H9 (cell line): ENCODE results near the gene ARG1. TPM values are rescaled to one million over a fixed set of nuclear protein-coding genes. Genes with fewer than 3 reads are reported as not detected.
"Not testable (repeated sequence)": the region's sequence is repeated elsewhere in the genome, so short reads cannot be mapped to it uniquely, and the experiment has no call there.

Experiments
- DNase-seq: peaks from one replicate; pipeline ENCODE4 v3.0.0-alpha.2; 2017
- H2AFZ ChIP-seq: one replicate; pipeline ENCODE4 v1.6.1; 2013; ENCODE audit warnings: mild to moderate bottlenecking, low read length, control low read depth, moderate library complexity
- H2AK5ac ChIP-seq: 2 replicates; pipeline ENCODE4 v1.6.1; 2013; ENCODE audit warnings: low read length, control low read depth, mixed read lengths; ENCODE audit not compliant: insufficient read length
- H2BK120ac ChIP-seq: one replicate; pipeline ENCODE4 v1.6.1; 2013; ENCODE audit warnings: low read depth, mild to moderate bottlenecking, low read length, control low read depth, inconsistent platforms; ENCODE audit not compliant: poor library complexity, severe bottlenecking
- H2BK12ac ChIP-seq: 2 replicates; pipeline ENCODE4 v1.6.1; 2013; ENCODE audit warnings: low read length, control low read depth, mixed read lengths, low read depth; ENCODE audit not compliant: insufficient read length
- H2BK15ac ChIP-seq: 2 replicates; pipeline ENCODE4 v1.6.1; 2013; ENCODE audit warnings: low read depth, low read length, control low read depth
- H2BK20ac ChIP-seq: one replicate; pipeline ENCODE4 v1.6.1; 2013; ENCODE audit warnings: low read depth, mild to moderate bottlenecking, low read length, control low read depth, inconsistent platforms; ENCODE audit not compliant: poor library complexity, severe bottlenecking
- H2BK5ac ChIP-seq: 2 replicates; pipeline ENCODE4 v1.6.1; 2013; ENCODE audit warnings: low read length, control low read depth, mixed read lengths; ENCODE audit not compliant: insufficient read length
- H3K14ac ChIP-seq: 2 replicates; pipeline ENCODE4 v1.6.1; 2013; ENCODE audit warnings: low read length, control low read depth; ENCODE audit not compliant: insufficient read depth
- H3K18ac ChIP-seq: 2 replicates; pipeline ENCODE4 v1.6.1; 2013; ENCODE audit warnings: low read depth, mild to moderate bottlenecking, mixed read lengths, low read length, control low read depth; ENCODE audit not compliant: insufficient read length
- H3K23ac ChIP-seq: 2 replicates; pipeline ENCODE4 v1.6.1; 2013; ENCODE audit warnings: low read length, control low read depth, mixed read lengths, low read depth; ENCODE audit not compliant: insufficient read length
- H3K23me2 ChIP-seq: 2 replicates; pipeline ENCODE4 v1.6.1; 2013; ENCODE audit warnings: low read depth, mild to moderate bottlenecking, mixed read lengths, low read length, control low read depth; ENCODE audit not compliant: insufficient read length, poor library complexity, severe bottlenecking
- H3K27ac ChIP-seq: 2 replicates; pipeline ENCODE4 v1.5.1; 2013; ENCODE audit warnings: low read length, control low read depth, mixed read lengths, low read depth; ENCODE audit not compliant: insufficient read length
- H3K27me3 ChIP-seq: 2 replicates; pipeline ENCODE4 v1.6.1; 2013; ENCODE audit warnings: low read length, control low read depth, inconsistent platforms; ENCODE audit not compliant: insufficient read depth
- H3K4ac ChIP-seq: 2 replicates; pipeline ENCODE4 v1.6.1; 2013; ENCODE audit warnings: low read depth, mild to moderate bottlenecking, control low read depth, inconsistent platforms, low read length, moderate library complexity
- H3K4me1 ChIP-seq: 2 replicates; pipeline ENCODE4 v1.6.1; 2013; ENCODE audit warnings: low read length, control low read depth, inconsistent platforms; ENCODE audit not compliant: insufficient read depth
- H3K4me2 ChIP-seq: 2 replicates; pipeline ENCODE4 v1.6.1; 2013; ENCODE audit warnings: low read length, control low read depth, mixed read lengths; ENCODE audit not compliant: insufficient read length, insufficient read depth
- H3K56ac ChIP-seq: 2 replicates; pipeline ENCODE4 v1.6.1; 2013; ENCODE audit warnings: low read depth, mild to moderate bottlenecking, mixed read lengths, low read length, control low read depth; ENCODE audit not compliant: insufficient read length
- H3K79me1 ChIP-seq: 2 replicates; pipeline ENCODE4 v1.6.1; 2013; ENCODE audit warnings: low read depth, mild to moderate bottlenecking, moderate library complexity, low read length, control low read depth, inconsistent platforms; ENCODE audit not compliant: insufficient read depth, poor library complexity, severe bottlenecking
- H3K79me2 ChIP-seq: 2 replicates; pipeline ENCODE4 v1.6.1; 2013; ENCODE audit warnings: low read length, control low read depth, inconsistent platforms; ENCODE audit not compliant: insufficient read depth
- H3K9ac ChIP-seq: 2 replicates; pipeline ENCODE4 v1.6.1; 2013; ENCODE audit warnings: low read length, control low read depth, mixed read lengths; ENCODE audit not compliant: insufficient read length; ENCODE audit errors: extremely low read depth
- H3K9me3 ChIP-seq: one replicate; pipeline ENCODE4 v1.6.1; 2013; ENCODE audit warnings: low read depth, low read length, inconsistent platforms; ENCODE audit not compliant: control insufficient read depth
- H3T11ph ChIP-seq: one replicate; pipeline ENCODE4 v1.6.1; 2013; ENCODE audit warnings: mild to moderate bottlenecking, low read length, control low read depth, inconsistent platforms
- H4K20me1 ChIP-seq: one replicate; pipeline ENCODE4 v1.6.1; 2013; ENCODE audit not compliant: control insufficient read depth, insufficient read length, insufficient read depth
- H4K5ac ChIP-seq: 2 replicates; pipeline ENCODE4 v1.6.1; 2013; ENCODE audit warnings: low read depth, mild to moderate bottlenecking, mixed read lengths, low read length, control low read depth; ENCODE audit not compliant: insufficient read length
- H4K8ac ChIP-seq: replicated peaks from 2 replicates; pipeline ENCODE4 v1.6.1; 2013; ENCODE audit warnings: low read length, control low read depth, mixed read lengths, low read depth; ENCODE audit not compliant: insufficient read length
- H4K91ac ChIP-seq: 2 replicates; pipeline ENCODE4 v1.6.1; 2013; ENCODE audit warnings: low read depth, mild to moderate bottlenecking, moderate library complexity, mixed read lengths, low read length, control low read depth; ENCODE audit not compliant: insufficient read length
- H3K27ac Mint-ChIP-seq, 3 experiments: 2 replicates in 2 of 3; 3 replicates in 1 of 3; pipeline ENCODE4 v1.8.0; 2020 to 2021; ENCODE audit warnings: mixed read lengths in 3 of 3, mild to moderate bottlenecking in 1 of 3, moderate library complexity in 1 of 3
- H3K27me3 Mint-ChIP-seq: 2 replicates; pipeline ENCODE4 v1.8.0; 2021; ENCODE audit warnings: low read depth, mild to moderate bottlenecking, moderate library complexity, mixed read lengths
- H3K36me3 Mint-ChIP-seq, 3 experiments: 2 replicates in 2 of 3; 3 replicates in 1 of 3; pipeline ENCODE4 v1.8.0; 2020 to 2021; ENCODE audit warnings: low read depth in 3 of 3, mixed read lengths in 3 of 3; ENCODE audit not compliant: insufficient read depth in 1 of 3
- H3K4me1 Mint-ChIP-seq, 2 experiments: 2 replicates each; pipeline ENCODE4 v1.8.0; 2020; ENCODE audit warnings: mixed read lengths in 2 of 2
- H3K4me3 Mint-ChIP-seq, 2 experiments: 2 replicates in 1 of 2; 3 replicates in 1 of 2; pipeline ENCODE4 v1.8.0; 2020 to 2021; ENCODE audit warnings: mild to moderate bottlenecking in 2 of 2, mixed read lengths in 2 of 2, moderate library complexity in 1 of 2
- H3K9me3 Mint-ChIP-seq, 2 experiments: 2 replicates in 1 of 2; 3 replicates in 1 of 2; pipeline ENCODE4 v1.8.0; 2020; ENCODE audit warnings: mild to moderate bottlenecking in 2 of 2, mixed read lengths in 2 of 2, moderate library complexity in 1 of 2
- WGBS: extraction: QIAGEN DNeasy Blood & Tissue Kit; methylation state at CpG from one replicate; pipeline ENCODE4 v1.1.7; 2013; ENCODE audit warnings: missing lambda C conversion rate, low lambda C conversion rate, mixed read lengths; ENCODE audit not compliant: insufficient read length; ENCODE audit errors: extremely low coverage; 5-methylcytosine and 5-hydroxymethylcytosine counted together
- total RNA-seq: library from RNA; stranded (reverse); gene quantifications from 2 replicates; pipeline ENCODE4 v1.2.1, GENCODE V29; 2021
- TF ChIP-seq, protein P1 (sequence below): fragments of 200-600 bp; sonication (generic); conservative IDR thresholded peaks from 3 replicates; pipeline ENCODE4 v1.8.0; 2021; ENCODE audit warnings: antibody characterized with exemption, mild to moderate bottlenecking

The ARG1 gene
- total RNA-seq, 1 experiment from 2014 or later = not detected

GRCh38 chr6:131532580-131533039, 40.4 kb upstream of the ARG1 start:
- Mint-ChIP-seq H3K4me1 (peaks cover 3 to 7% of the 10 kb centered on the region in 2 experiments; a peak in 3 of 4 replicates), H3K9me3 (peaks cover 5 to 9% of the 10 kb centered on the region in 2 experiments; a peak in 4 of 5 replicates), H3K4me3 (no peak overlapping the region), H3K27ac (no peak overlapping the region; a peak in 1 of 7 replicates), H3K27me3 (no peaks in the 10 kb centered on the region), H3K36me3 (peaks cover 0 to 11% (median 6%) of the 10 kb centered on the region in 3 experiments; a peak in 4 of 7 replicates)
- Histone ChIP-seq H2BK15ac (no peak overlapping the region), H2AK5ac (no peak overlapping the region), H3K9me3 (no peaks in the 10 kb centered on the region), H4K5ac (no peak overlapping the region), H2BK120ac (no peak overlapping the region), H3K18ac (no peak overlapping the region), H3K23me2 (no peaks in the 10 kb centered on the region), H3K4me2 (no peak overlapping the region), H2BK20ac (no peak overlapping the region), H3K4me1 (no peaks in the 10 kb centered on the region), H4K8ac (no peak overlapping the region), H3K27me3 (no peaks in the 10 kb centered on the region), H4K20me1 (no peaks in the 10 kb centered on the region), H3K4ac (no peak overlapping the region), H3K9ac (no peak overlapping the region), H2BK5ac (no peak overlapping the region), H2AFZ (no peak overlapping the region), H3T11ph (no peak overlapping the region), H2BK12ac (no peak overlapping the region), H3K79me2 (no peaks in the 10 kb centered on the region), H3K14ac (no peak overlapping the region), H3K27ac (no peak overlapping the region), H3K79me1 (no peaks in the 10 kb centered on the region), H4K91ac (no peak overlapping the region), H3K56ac (no peak overlapping the region), H3K23ac (no peak overlapping the region)
- TF ChIP-seq, protein P1, sequence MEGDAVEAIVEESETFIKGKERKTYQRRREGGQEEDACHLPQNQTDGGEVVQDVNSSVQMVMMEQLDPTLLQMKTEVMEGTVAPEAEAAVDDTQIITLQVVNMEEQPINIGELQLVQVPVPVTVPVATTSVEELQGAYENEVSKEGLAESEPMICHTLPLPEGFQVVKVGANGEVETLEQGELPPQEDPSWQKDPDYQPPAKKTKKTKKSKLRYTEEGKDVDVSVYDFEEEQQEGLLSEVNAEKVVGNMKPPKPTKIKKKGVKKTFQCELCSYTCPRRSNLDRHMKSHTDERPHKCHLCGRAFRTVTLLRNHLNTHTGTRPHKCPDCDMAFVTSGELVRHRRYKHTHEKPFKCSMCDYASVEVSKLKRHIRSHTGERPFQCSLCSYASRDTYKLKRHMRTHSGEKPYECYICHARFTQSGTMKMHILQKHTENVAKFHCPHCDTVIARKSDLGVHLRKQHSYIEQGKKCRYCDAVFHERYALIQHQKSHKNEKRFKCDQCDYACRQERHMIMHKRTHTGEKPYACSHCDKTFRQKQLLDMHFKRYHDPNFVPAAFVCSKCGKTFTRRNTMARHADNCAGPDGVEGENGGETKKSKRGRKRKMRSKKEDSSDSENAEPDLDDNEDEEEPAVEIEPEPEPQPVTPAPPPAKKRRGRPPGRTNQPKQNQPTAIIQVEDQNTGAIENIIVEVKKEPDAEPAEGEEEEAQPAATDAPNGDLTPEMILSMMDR = no peak
- no CpG with 5 or more reads among the region's 3 CpGs for WGBS
- DNase-seq = no peak

DNA sequence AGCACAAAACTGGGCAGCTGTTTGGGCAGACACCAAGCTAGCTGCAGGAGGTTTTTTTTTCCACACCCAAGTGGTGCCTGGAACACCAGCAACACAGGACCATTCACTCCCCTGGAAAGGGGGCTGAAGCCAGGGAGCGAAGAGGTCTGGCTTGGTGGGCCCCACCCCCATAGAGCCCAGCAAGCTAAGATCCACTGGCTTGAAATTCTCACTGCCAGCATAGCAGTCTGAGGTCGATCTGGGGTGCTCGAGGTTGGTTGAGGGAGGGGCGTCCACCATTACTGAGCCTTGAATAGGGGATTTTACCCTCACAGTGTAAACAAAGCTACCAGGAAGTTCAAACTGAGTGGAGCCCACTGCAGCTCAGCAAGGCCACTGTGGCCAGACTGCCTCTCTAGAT, 34.4 kb upstream of the ARG1 start:
- not testable (repeated sequence) for H3K4me1 Mint-ChIP-seq, H4K91ac ChIP-seq, H3K79me2 ChIP-seq, H2BK120ac ChIP-seq, H2BK15ac ChIP-seq, H3K4me3 Mint-ChIP-seq, H3K4ac ChIP-seq, H3K9me3 Mint-ChIP-seq, H2BK20ac ChIP-seq, DNase-seq, H3K23me2 ChIP-seq, H3K9me3 ChIP-seq, H4K20me1 ChIP-seq, H3K14ac ChIP-seq, H4K5ac ChIP-seq, H3K4me2 ChIP-seq, H3K23ac ChIP-seq, H2AFZ ChIP-seq, H3K27me3 Mint-ChIP-seq, H3K36me3 Mint-ChIP-seq, H4K8ac ChIP-seq, H3T11ph ChIP-seq, H3K9ac ChIP-seq, H3K4me1 ChIP-seq, H3K27ac ChIP-seq, H2BK12ac ChIP-seq, H3K18ac ChIP-seq, H3K56ac ChIP-seq, H2AK5ac ChIP-seq, H2BK5ac ChIP-seq, H3K27me3 ChIP-seq, H3K79me1 ChIP-seq
- WGBS = no CpG with 5 or more reads among the region's 4 CpGs
- H3K27ac Mint-ChIP-seq = peak overlapping the region in 1 of 3 experiments; percentile 41; a peak in 1 of 7 replicates
